ENCODE data around the gene EPS8L1. TPM values are rescaled to one million over a fixed set of nuclear protein-coding genes. Genes with fewer than 3 reads are reported as not detected.

The EPS8L1 gene
- total RNA-seq, 2 donors from 2014 or later = 29.4 to 52.8 TPM

GRCh38 chr19:55068950-55069864, 6.5 kb upstream of the EPS8L1 start:
- H3K4me3 ChIP-seq (ENCODE audit: low read length) = peak overlapping the region; percentile 81
- Mint-ChIP-seq H3K4me1 (peaks cover 8% of the 10 kb centered on the region), H3K4me3 (peak overlapping the region; percentile 63), H3K27me3 (ENCODE audit: insufficient read depth) (peaks cover 85% of the 10 kb centered on the region), H3K9me3 (peaks cover 3% of the 10 kb centered on the region), H3K27ac (peak overlapping the region; percentile 96), H3K36me3 (ENCODE audit: low read depth) (no peaks in the 10 kb centered on the region)
- peak; percentile 33 for TF ChIP-seq CTCF (conservative IDR thresholded peaks at IDR 0.05)
- peaks cover 2% of the 10 kb centered on the region for H3K4me1 ChIP-seq (ENCODE audit: control insufficient read depth, insufficient read depth, low read length)
- peaks cover 30% of the 10 kb centered on the region for H3K27me3 ChIP-seq (ENCODE audit: control insufficient read depth, insufficient read depth, low read length, poor library complexity, severe bottlenecking)
- peak overlapping the region; percentile 74 for H3K9ac ChIP-seq (ENCODE audit: extremely low read depth, low read length, poor library complexity, severe bottlenecking)
- no peaks in the 10 kb centered on the region for H3K36me3 ChIP-seq (ENCODE audit: control insufficient read depth, insufficient read depth, low read length)
- no peaks in the 10 kb centered on the region for H3K9me3 ChIP-seq (ENCODE audit: control insufficient read depth, low read length)
- H3K27ac ChIP-seq (ENCODE audit: low read depth, low read length) = no peak overlapping the region
- 3% methylated on average over 24 to 29 of the region's 30 CpGs for WGBS, 2 experiments (ENCODE audit: insufficient coverage in 1 of 2, insufficient read length in 1 of 2)
- DNase-seq = peak; percentile 94

- Histone ChIP-seq H3K27ac (ENCODE audit: low read depth, low read length) (no peak overlapping the region), H3K36me3 (ENCODE audit: control insufficient read depth, insufficient read depth, low read length) (no peaks in the 10 kb centered on the region), H3K4me1 (ENCODE audit: control insufficient read depth, insufficient read depth, low read length) (peaks cover 2% of the 10 kb centered on the region), H3K4me3 (ENCODE audit: low read length) (peak overlapping the region; percentile 81), H3K9me3 (ENCODE audit: control insufficient read depth, low read length) (no peaks in the 10 kb centered on the region), H3K27me3 (ENCODE audit: control insufficient read depth, insufficient read depth, low read length, poor library complexity, severe bottlenecking) (peaks cover 30% of the 10 kb centered on the region), H3K9ac (ENCODE audit: extremely low read depth, low read length, poor library complexity, severe bottlenecking) (no peak overlapping the region)
- peak overlapping the region; percentile 96 for H3K27ac Mint-ChIP-seq
- 92% methylated on average over 2 of the region's 2 CpGs; no CpG with 5 or more reads in 1 of the 2 experiments for WGBS, 2 experiments (ENCODE audit: insufficient coverage in 1 of 2, insufficient read length in 1 of 2)
- TF ChIP-seq CTCF (conservative IDR thresholded peaks at IDR 0.05) = no peak
- peaks cover 3% of the 10 kb centered on the region for H3K9me3 Mint-ChIP-seq
- peak overlapping the region; percentile 63 for H3K4me3 Mint-ChIP-seq
- no peak for DNase-seq
- H3K36me3 Mint-ChIP-seq (ENCODE audit: low read depth) = no peaks in the 10 kb centered on the region
- peaks cover 84% of the 10 kb centered on the region for H3K27me3 Mint-ChIP-seq (ENCODE audit: insufficient read depth)
- H3K4me1 Mint-ChIP-seq = peaks cover 8% of the 10 kb centered on the region
Measured at GRCh38 chr19:55069865-55070197, 5.8 kb upstream of the EPS8L1 start.

- WGBS, 2 experiments (ENCODE audit: insufficient coverage in 1 of 2, insufficient read length in 1 of 2) = 91 to 98% methylated on average over 6 to 10 of the region's 10 CpGs
- H3K4me3 ChIP-seq (ENCODE audit: low read length) = no peak overlapping the region
- no peak overlapping the region for H3K9ac ChIP-seq (ENCODE audit: extremely low read depth, low read length, poor library complexity, severe bottlenecking)
- no peak overlapping the region for H3K27ac Mint-ChIP-seq
- no peaks in the 10 kb centered on the region for H3K9me3 ChIP-seq (ENCODE audit: control insufficient read depth, low read length)
- no peak overlapping the region for H3K27ac ChIP-seq (ENCODE audit: low read depth, low read length)
- H3K4me1 ChIP-seq (ENCODE audit: control insufficient read depth, insufficient read depth, low read length) = peaks cover 2% of the 10 kb centered on the region
- no peak for TF ChIP-seq CTCF (conservative IDR thresholded peaks at IDR 0.05)
- peaks cover 28% of the 10 kb centered on the region for H3K27me3 ChIP-seq (ENCODE audit: control insufficient read depth, insufficient read depth, low read length, poor library complexity, severe bottlenecking)
- H3K36me3 ChIP-seq (ENCODE audit: control insufficient read depth, insufficient read depth, low read length) = no peaks in the 10 kb centered on the region
- H3K9me3 Mint-ChIP-seq = peaks cover 3% of the 10 kb centered on the region
- peaks cover 85% of the 10 kb centered on the region for H3K27me3 Mint-ChIP-seq (ENCODE audit: insufficient read depth)
- no peak for DNase-seq
- H3K4me3 Mint-ChIP-seq = no peak overlapping the region
- H3K36me3 Mint-ChIP-seq (ENCODE audit: low read depth) = no peaks in the 10 kb centered on the region
- H3K4me1 Mint-ChIP-seq = peaks cover 13% of the 10 kb centered on the region
Measured at GRCh38 chr19:55070466-55071128, 5.1 kb upstream of the EPS8L1 start.

Measured in endodermal cell (in vitro differentiated cells).